MCF 10A (cell line): Measurements from ENCODE around the gene DDX28. TPM values are rescaled to one million over a fixed set of nuclear protein-coding genes. Genes with fewer than 3 reads are reported as not detected.

ENCODE experiments used
- BruUV-seq: library from RNA; stranded (reverse); fragments of 400-500 nt; replicated peaks from 2 replicates; lab custom pipeline; 2021; lab: Mats Ljungman, UMichigan
- CTCF ChIA-PET: fragments of 300-600 bp; sonication (Branson Sonifier 250); formaldehyde crosslinking; extraction: SDS; loops from one replicate; lab custom pipeline; 2021; ENCODE audit warnings: antibody characterized with exemption, inconsistent platforms; lab: Yijun Ruan, JAX
- POLR2A ChIA-PET: fragments of 300-600, 350-650 bp; sonication (Branson Sonifier 250); formaldehyde crosslinking; extraction: SDS; loops from one replicate; lab custom pipeline; 2020; ENCODE audit warnings: antibody characterized with exemption, inconsistent platforms; lab: Yijun Ruan, JAX
- DNase-seq: peaks from one replicate; pipeline ENCODE4 v3.0.0-alpha.2; 2018; ENCODE audit not compliant: unreplicated experiment
- H3K27ac Mint-ChIP-seq: one replicate; pipeline ENCODE4 v1.8.0; 2022; ENCODE audit warnings: mild to moderate bottlenecking, low read depth, mixed read lengths; ENCODE audit not compliant: unreplicated experiment
- H3K27me3 Mint-ChIP-seq: one replicate; pipeline ENCODE4 v1.8.0; 2022; ENCODE audit warnings: mixed read lengths; ENCODE audit not compliant: insufficient read depth, unreplicated experiment
- H3K36me3 Mint-ChIP-seq: one replicate; pipeline ENCODE4 v1.8.0; 2022; ENCODE audit warnings: mild to moderate bottlenecking, moderate library complexity, mixed read lengths; ENCODE audit not compliant: insufficient read depth, unreplicated experiment
- H3K4me1 Mint-ChIP-seq: one replicate; pipeline ENCODE4 v1.8.0; 2022; ENCODE audit warnings: mixed read lengths; ENCODE audit not compliant: insufficient read depth, unreplicated experiment
- H3K4me3 Mint-ChIP-seq: one replicate; pipeline ENCODE4 v1.8.0; 2022; ENCODE audit warnings: mild to moderate bottlenecking, moderate library complexity, mixed read lengths; ENCODE audit not compliant: unreplicated experiment
- H3K9me3 Mint-ChIP-seq: one replicate; pipeline ENCODE4 v1.8.0; 2022; ENCODE audit warnings: mixed read lengths; ENCODE audit not compliant: unreplicated experiment
- CTCF ChIP-seq: fragments of 200-600 bp; IDR thresholded peaks from one replicate; pipeline ENCODE4 v1.8.0; 2022; ENCODE audit warnings: antibody characterized with exemption, mild to moderate bottlenecking; ENCODE audit not compliant: unreplicated experiment
- intact Hi-C: fragments of 100-400 bp; cut with micrococcal nuclease; formaldehyde crosslinking; loops from 2 replicates; pipeline ENCODE4 v1.14.1; 2022
- total RNA-seq: library from RNA; stranded (reverse); gene quantifications from 2 replicates; pipeline ENCODE4 v1.2.3, GENCODE V29; 2022

Gene DDX28
- total RNA-seq, 1 experiment from 2014 or later, result 11.7 TPM

GRCh38 chr16:68070806-68071517, 47.9 kb upstream of the DDX28 start:
- no peak for DNase-seq

GRCh38 chr16:68070249-68070730, 47.3 kb upstream of the DDX28 start:
- no TSS peak for BruUV-seq
- peaks cover 5% of the 10 kb centered on the region for H3K4me1 Mint-ChIP-seq
- DNase-seq, result no peak
- no peaks in the 10 kb centered on the region for H3K9me3 Mint-ChIP-seq
- intact Hi-C loops, result no loop called here
- POLR2A ChIA-PET, result interaction anchor here (0.8 to 8.4 kb wide), 4 partner anchors 15 to 166 kb away, joined by 3 to 104 read pairs (median 14); partner anchors contain the start of genes ESRP2 and NFATC3
- no peak overlapping the region for H3K27ac Mint-ChIP-seq
- H3K4me3 Mint-ChIP-seq, result no peak overlapping the region
- CTCF ChIA-PET, result interaction anchor here (0.6 to 1.3 kb wide), 6 partner anchors 24 to 190 kb away, joined by 3 to 5 read pairs (median 3); no protein-coding TSS in a partner anchor
- TF ChIP-seq CTCF, result no peak
- H3K27me3 Mint-ChIP-seq, result no peaks in the 10 kb centered on the region
- H3K36me3 Mint-ChIP-seq, result peaks cover 37% of the 10 kb centered on the region

More at GRCh38 chr16:68070806-68071517, 47.9 kb upstream of the DDX28 start:
- no peaks in the 10 kb centered on the region for H3K9me3 Mint-ChIP-seq
- no peak for TF ChIP-seq CTCF
- no peak overlapping the region for H3K4me3 Mint-ChIP-seq
- BruUV-seq, result no TSS peak
- CTCF ChIA-PET, result interaction anchor here (0.6 to 1.8 kb wide), 9 partner anchors 10 to 551 kb away, joined by 3 to 12 read pairs (median 3); partner anchors contain the start of genes NFATC3 and SLC7A6
- H3K36me3 Mint-ChIP-seq, result peaks cover 43% of the 10 kb centered on the region
- no peaks in the 10 kb centered on the region for H3K27me3 Mint-ChIP-seq
- peaks cover 5% of the 10 kb centered on the region for H3K4me1 Mint-ChIP-seq
- H3K27ac Mint-ChIP-seq, result no peak overlapping the region
- POLR2A ChIA-PET, result interaction anchor here (0.8 to 8.4 kb wide), 4 partner anchors 15 to 165 kb away, joined by 3 to 104 read pairs (median 18); partner anchors contain the start of genes ESRP2 and NFATC3
- intact Hi-C loops, result no loop called here

GRCh38 chr16:68069511-68070248, 46.6 kb upstream of the DDX28 start:
- Mint-ChIP-seq H3K27me3 (no peaks in the 10 kb centered on the region), H3K27ac (no peak overlapping the region), H3K4me3 (no peak overlapping the region), H3K36me3 (peaks cover 31% of the 10 kb centered on the region), H3K4me1 (peaks cover 11% of the 10 kb centered on the region), H3K9me3 (no peaks in the 10 kb centered on the region)
- ChIA-PET CTCF (interaction anchor here (0.5 to 1.3 kb wide), 5 partner anchors 24 to 224 kb away, joined by 3 to 5 read pairs (median 3); no protein-coding TSS in a partner anchor), POLR2A (interaction anchor here (1.1 to 8.4 kb wide), 2 partner anchors 16 to 21 kb away, joined by 3 to 104 read pairs; partner anchors contain the start of gene NFATC3)
- BruUV-seq, result no TSS peak
- TF ChIP-seq CTCF, result no peak
- intact Hi-C loops, result no loop called here
- DNase-seq, result no peak
